CD4-positive, alpha-beta T cell treated with Interleukin-6 for 4 hours (primary cell): ENCODE data around the gene PBX3.

Source experiments
- DNase-seq: peaks from one replicate; pipeline ENCODE4 v3.0.0-alpha.2; 2020; ENCODE audit warnings: mixed read lengths

The PBX3 gene

GRCh38 chr9:125747053-125747764, at the start of gene PBX3:
PBX3 (plus strand) TSS chr9:125747373.
- peak; percentile 71 for DNase-seq

GRCh38 chr9:125699870-125700269, 47.3 kb upstream of the PBX3 start:
- DNase-seq = no peak

GRCh38 chr9:125700791-125701190, 46.4 kb upstream of the PBX3 start:
- DNase-seq = no peak

GRCh38 chr9:125701351-125701750, 45.8 kb upstream of the PBX3 start:
- DNase-seq = no peak

- DNase-seq = no peak
These were observed 43.5 kb upstream of the PBX3 start for GRCh38 chr9:125703662-125704061.

GRCh38 chr9:125705893-125706292, 41.3 kb upstream of the PBX3 start:
- no peak for DNase-seq

GRCh38 chr9:125706651-125707471, 40.3 kb upstream of the PBX3 start, which contains the start of gene MAPKAP1:
MAPKAP1 (minus strand) TSS chr9:125707208; CDS start chr9:125672574, 34,634 bp downstream.
- DNase-seq = peak; percentile 98

GRCh38 chr9:125707472-125707804, 39.7 kb upstream of the PBX3 start:
- no peak for DNase-seq

GRCh38 chr9:125726456-125727132, 20.6 kb upstream of the PBX3 start:
- DNase-seq = no peak

- DNase-seq = no peak
These were observed 17.0 kb upstream of the PBX3 start for GRCh38 chr9:125730168-125730567.

- DNase-seq = no peak
These were observed 14.6 kb upstream of the PBX3 start for GRCh38 chr9:125732562-125732961.

- no peak for DNase-seq
These were observed 7.7 kb upstream of the PBX3 start for GRCh38 chr9:125739436-125739835.

- DNase-seq = no peak
These were observed 4.5 kb upstream of the PBX3 start for GRCh38 chr9:125742657-125743056.

- DNase-seq = no peak
These were observed 3.3 kb upstream of the PBX3 start for GRCh38 chr9:125743682-125744428.

GRCh38 chr9:125744616-125745015, 2.6 kb upstream of the PBX3 start:
- DNase-seq = no peak

GRCh38 chr9:125745018-125745417, 2.2 kb upstream of the PBX3 start:
- no peak for DNase-seq

GRCh38 chr9:125745682-125746016, 1.5 kb upstream of the PBX3 start:
- no peak for DNase-seq

GRCh38 chr9:125746017-125746773, 978 bp upstream of the PBX3 start:
- DNase-seq = peak; percentile 95

GRCh38 chr9:125746774-125747052, 460 bp upstream of the PBX3 start:
- no peak for DNase-seq

GRCh38 chr9:125747765-125748445, 732 bp downstream of the PBX3 start:
- DNase-seq = peak; percentile 36

GRCh38 chr9:125748446-125749099, 1.4 kb downstream of the PBX3 start:
- DNase-seq = peak; percentile 25
